ENCODE results near the gene CADPS. TPM values are rescaled to one million over a fixed set of nuclear protein-coding genes. Genes with fewer than 3 reads are reported as not detected.

CADPS gene
- total RNA-seq, 1 donor from 2014 or later, result not detected

DNA sequence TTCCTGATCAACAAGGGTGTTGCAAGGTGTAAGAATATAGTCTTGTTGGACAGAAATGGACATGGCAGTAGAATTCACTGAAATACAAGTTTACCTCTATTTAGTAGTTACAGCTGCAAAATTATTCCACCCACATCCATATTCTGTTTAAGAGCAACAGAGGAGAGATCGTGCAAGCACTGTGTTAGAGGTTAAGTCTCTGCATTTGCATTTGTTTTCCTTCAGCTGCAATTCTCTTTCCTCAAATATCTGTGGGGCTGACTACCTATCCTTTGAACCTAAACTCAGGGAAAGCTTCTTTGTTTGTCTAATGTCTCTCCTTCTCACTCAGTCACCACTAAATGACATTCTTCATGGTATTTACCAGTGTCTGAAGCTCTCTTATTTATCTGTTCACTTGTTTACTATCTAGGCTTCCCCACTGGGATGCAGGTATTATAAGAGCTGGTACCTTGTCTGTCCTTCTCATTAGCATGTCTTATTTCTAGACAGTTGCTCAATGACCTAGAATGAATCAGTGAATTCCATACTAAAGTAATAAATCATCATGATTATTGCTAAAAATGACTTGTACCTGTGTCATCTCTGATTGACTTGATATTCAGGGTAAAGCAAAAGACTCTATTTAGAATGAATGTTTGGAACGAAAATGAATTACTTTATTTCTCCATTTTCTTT, 326.5 kb downstream of the CADPS start:
- Histone ChIP-seq H3K4me1 (no peaks in the 10 kb centered on the region), H3K36me3 (no peaks in the 10 kb centered on the region), H3K4me3 (no peak overlapping the region), H3K9me3 (no peaks in the 10 kb centered on the region), H3K27me3 (no peaks in the 10 kb centered on the region), H3K27ac (no peak overlapping the region)
- DNase-seq (ENCODE audit: low spot score in 2 of 2), result no peak
- intact Hi-C loops (cut with DNase I), result no loop called here
- TF ChIP-seq, protein P1, sequence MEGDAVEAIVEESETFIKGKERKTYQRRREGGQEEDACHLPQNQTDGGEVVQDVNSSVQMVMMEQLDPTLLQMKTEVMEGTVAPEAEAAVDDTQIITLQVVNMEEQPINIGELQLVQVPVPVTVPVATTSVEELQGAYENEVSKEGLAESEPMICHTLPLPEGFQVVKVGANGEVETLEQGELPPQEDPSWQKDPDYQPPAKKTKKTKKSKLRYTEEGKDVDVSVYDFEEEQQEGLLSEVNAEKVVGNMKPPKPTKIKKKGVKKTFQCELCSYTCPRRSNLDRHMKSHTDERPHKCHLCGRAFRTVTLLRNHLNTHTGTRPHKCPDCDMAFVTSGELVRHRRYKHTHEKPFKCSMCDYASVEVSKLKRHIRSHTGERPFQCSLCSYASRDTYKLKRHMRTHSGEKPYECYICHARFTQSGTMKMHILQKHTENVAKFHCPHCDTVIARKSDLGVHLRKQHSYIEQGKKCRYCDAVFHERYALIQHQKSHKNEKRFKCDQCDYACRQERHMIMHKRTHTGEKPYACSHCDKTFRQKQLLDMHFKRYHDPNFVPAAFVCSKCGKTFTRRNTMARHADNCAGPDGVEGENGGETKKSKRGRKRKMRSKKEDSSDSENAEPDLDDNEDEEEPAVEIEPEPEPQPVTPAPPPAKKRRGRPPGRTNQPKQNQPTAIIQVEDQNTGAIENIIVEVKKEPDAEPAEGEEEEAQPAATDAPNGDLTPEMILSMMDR (IDR thresholded peaks at IDR 0.05), result no peak

DNA sequence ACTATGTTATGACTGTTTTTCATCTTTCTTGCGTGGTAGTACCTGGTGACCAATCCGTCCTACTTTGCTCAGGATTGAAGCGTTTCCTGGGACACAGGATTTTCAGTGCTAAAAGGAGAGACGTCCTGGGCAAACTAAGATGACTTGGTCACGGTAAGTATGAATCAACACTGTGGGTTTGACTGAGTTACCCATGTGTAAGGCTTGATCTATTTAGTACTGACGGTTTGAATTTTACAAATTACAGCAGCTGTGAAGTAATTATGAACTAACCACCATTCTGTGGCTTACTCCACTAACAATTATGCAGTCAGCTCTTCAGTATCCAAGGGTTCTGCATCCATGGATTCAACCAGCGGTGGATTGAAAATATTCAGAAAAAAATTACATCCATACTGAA, 328.9 kb downstream of the CADPS start:
- Histone ChIP-seq H3K36me3 (no peaks in the 10 kb centered on the region), H3K27ac (no peak overlapping the region), H3K4me3 (no peak overlapping the region), H3K27me3 (no peaks in the 10 kb centered on the region), H3K9me3 (no peaks in the 10 kb centered on the region), H3K4me1 (no peaks in the 10 kb centered on the region)
- intact Hi-C loops (cut with DNase I), result no loop called here
- TF ChIP-seq, protein P1 (IDR thresholded peaks at IDR 0.05), result no peak
- no peak for DNase-seq (ENCODE audit: low spot score in 2 of 2)

DNA sequence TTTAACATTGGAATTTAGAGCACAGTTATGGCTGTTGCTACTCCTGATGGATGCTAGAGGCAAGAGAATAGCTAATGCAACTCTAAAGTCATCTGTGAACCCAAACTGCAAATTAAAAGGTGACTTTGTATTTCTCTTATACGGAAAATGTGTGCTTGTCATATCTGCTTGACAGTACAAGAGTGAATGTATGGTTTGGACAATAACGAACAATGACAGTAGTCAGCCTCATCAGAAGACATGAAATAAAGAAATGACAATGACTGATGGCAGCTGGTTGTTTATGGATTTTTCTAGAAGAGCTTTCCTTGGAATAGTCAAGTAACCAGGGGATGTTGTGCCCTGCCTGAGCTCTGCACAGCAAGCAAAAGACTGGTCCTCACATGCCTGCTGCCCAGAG, 333.0 kb downstream of the CADPS start:
- Histone ChIP-seq H3K9me3 (no peaks in the 10 kb centered on the region), H3K4me3 (no peak overlapping the region), H3K27me3 (no peaks in the 10 kb centered on the region), H3K4me1 (no peaks in the 10 kb centered on the region), H3K27ac (no peak overlapping the region), H3K36me3 (no peaks in the 10 kb centered on the region)
- intact Hi-C loops (cut with DNase I), result no loop called here
- TF ChIP-seq, protein P1 (IDR thresholded peaks at IDR 0.05), result no peak
- DNase-seq (ENCODE audit: low spot score in 2 of 2), result no peak

DNA sequence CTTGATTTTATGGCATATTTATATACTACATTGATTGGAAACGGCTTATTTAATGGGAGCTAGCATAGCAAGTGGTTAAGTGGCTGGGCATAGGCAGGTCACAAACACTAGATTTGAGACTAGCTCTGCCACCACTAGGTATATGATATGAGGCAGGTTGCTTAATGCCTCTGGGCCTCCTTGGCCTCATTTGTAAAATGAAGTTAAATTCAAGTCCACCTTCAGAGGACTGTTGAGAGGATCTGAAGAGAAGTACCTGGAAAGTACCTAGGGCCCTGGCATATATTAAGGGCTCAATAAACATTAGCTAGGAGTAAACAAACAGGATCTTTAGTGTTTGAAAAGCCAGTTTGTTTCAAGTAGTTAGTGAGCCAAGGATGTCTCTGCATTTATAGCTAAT, 335.5 kb downstream of the CADPS start:
- H3K4me3 ChIP-seq, result no peak overlapping the region
- H3K27ac ChIP-seq, result no peak overlapping the region
- no peaks in the 10 kb centered on the region for H3K4me1 ChIP-seq
- TF ChIP-seq, protein P1 (IDR thresholded peaks at IDR 0.05), result no peak
- no peaks in the 10 kb centered on the region for H3K27me3 ChIP-seq
- intact Hi-C loops (cut with DNase I), result no loop called here
- H3K36me3 ChIP-seq, result no peaks in the 10 kb centered on the region
- H3K9me3 ChIP-seq, result no peaks in the 10 kb centered on the region
- DNase-seq (ENCODE audit: low spot score in 2 of 2), result no peak

DNA sequence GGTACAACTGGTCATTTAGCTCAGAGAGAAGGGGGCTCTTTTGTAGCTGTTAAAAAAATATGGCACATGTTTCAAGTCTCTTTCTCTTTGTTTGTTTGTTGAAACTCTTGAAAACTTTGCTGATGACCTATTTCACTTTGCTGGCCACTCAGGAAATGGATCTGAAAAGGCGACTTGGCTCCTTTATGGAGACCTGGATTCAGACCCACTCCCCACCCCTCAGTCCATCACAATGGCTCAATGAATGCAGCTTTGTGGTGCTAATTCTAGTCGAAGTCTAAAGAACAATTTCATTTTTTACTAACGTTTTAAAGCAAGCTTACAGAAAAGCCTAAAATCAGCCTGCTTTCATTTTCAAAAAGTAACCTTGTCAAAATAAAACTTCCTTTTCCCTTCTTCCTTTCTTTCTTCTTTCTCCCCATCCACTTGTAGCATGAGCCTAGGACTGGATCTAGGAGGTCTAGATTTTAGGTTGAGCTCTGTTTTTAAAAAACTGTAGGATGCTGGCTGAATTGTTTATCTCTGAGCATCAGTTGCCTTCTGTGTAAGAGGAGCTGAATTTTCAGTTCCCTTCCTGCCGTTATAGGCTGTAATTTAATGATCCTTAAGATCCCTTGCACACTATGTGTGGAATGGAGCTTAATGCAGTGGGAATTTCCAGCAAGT, 336.4 kb downstream of the CADPS start:
- H3K27ac ChIP-seq, result no peak overlapping the region

More for the DNA sequence above, 336.4 kb downstream of the CADPS start:
- Histone ChIP-seq H3K4me1 (no peaks in the 10 kb centered on the region), H3K9me3 (no peaks in the 10 kb centered on the region), H3K27me3 (no peaks in the 10 kb centered on the region), H3K4me3 (no peak overlapping the region), H3K36me3 (no peaks in the 10 kb centered on the region)
- DNase-seq (ENCODE audit: low spot score in 2 of 2), result no peak
- intact Hi-C loops (cut with DNase I), result no loop called here
- TF ChIP-seq, protein P1 (IDR thresholded peaks at IDR 0.05), result no peak
